ENCODE data around the gene PRR36. TPM values are rescaled to one million over a fixed set of nuclear protein-coding genes. Genes with fewer than 3 reads are reported as not detected.

Gene PRR36
- total and polyA plus RNA-seq, 10 of the 15 experiments (the other 5 are each of a cell fraction or from before 2014, with no cell fraction given) = 0.04 TPM; not detected in 9

DNA sequence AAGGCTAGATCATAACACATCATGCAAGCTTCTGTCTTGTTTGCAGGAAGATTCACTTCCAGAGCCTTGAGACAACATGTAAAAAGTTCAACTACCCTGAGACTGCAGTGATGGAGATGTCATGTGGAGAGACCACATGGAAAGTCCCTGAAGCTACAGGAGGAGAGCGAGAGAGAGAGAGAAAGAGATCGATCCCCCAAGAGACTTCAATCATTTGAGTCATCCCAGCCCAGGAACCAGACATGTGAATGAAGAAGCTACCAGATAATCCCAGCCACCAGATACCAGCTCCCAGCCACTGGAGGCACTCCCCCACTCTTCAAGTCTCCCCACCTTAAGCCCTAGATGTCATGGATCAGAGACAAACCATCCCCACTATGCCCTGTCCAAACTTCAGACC, 54.9 kb downstream of the PRR36 start (continued):
- TF ChIP-seq HDAC2 (IDR thresholded peaks at IDR 0.05) = no peak
- no peak for TF ChIP-seq NFYA (IDR thresholded peaks at IDR 0.05; ENCODE audit: borderline replicate concordance, low read depth, low read length)
- no peak for TF ChIP-seq REST (IDR thresholded peaks at IDR 0.05; ENCODE audit: low read depth, low read length)
- no peak for TF ChIP-seq NRF1 (conservative IDR thresholded peaks at IDR 0.05; ENCODE audit: low read depth, low read length)
- TF ChIP-seq, protein P1, sequence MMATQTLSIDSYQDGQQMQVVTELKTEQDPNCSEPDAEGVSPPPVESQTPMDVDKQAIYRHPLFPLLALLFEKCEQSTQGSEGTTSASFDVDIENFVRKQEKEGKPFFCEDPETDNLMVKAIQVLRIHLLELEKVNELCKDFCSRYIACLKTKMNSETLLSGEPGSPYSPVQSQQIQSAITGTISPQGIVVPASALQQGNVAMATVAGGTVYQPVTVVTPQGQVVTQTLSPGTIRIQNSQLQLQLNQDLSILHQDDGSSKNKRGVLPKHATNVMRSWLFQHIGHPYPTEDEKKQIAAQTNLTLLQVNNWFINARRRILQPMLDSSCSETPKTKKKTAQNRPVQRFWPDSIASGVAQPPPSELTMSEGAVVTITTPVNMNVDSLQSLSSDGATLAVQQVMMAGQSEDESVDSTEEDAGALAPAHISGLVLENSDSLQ (IDR thresholded peaks at IDR 0.05) = peak; percentile 35
- no peak for TF ChIP-seq CHD1 (IDR thresholded peaks at IDR 0.05; ENCODE audit: low read depth, low read length)
- TF ChIP-seq, protein P2, sequence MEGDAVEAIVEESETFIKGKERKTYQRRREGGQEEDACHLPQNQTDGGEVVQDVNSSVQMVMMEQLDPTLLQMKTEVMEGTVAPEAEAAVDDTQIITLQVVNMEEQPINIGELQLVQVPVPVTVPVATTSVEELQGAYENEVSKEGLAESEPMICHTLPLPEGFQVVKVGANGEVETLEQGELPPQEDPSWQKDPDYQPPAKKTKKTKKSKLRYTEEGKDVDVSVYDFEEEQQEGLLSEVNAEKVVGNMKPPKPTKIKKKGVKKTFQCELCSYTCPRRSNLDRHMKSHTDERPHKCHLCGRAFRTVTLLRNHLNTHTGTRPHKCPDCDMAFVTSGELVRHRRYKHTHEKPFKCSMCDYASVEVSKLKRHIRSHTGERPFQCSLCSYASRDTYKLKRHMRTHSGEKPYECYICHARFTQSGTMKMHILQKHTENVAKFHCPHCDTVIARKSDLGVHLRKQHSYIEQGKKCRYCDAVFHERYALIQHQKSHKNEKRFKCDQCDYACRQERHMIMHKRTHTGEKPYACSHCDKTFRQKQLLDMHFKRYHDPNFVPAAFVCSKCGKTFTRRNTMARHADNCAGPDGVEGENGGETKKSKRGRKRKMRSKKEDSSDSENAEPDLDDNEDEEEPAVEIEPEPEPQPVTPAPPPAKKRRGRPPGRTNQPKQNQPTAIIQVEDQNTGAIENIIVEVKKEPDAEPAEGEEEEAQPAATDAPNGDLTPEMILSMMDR (IDR thresholded peaks at IDR 0.05 in 2 of 3, conservative IDR thresholded peaks at IDR 0.05 in 1 of 3; ENCODE audit: control insufficient read depth in 2 of 3, extremely low read depth in 1 of 3, insufficient read depth in 1 of 3, low read depth in 3 of 3, low read length in 3 of 3) = no peak
- TF ChIP-seq, protein P3, sequence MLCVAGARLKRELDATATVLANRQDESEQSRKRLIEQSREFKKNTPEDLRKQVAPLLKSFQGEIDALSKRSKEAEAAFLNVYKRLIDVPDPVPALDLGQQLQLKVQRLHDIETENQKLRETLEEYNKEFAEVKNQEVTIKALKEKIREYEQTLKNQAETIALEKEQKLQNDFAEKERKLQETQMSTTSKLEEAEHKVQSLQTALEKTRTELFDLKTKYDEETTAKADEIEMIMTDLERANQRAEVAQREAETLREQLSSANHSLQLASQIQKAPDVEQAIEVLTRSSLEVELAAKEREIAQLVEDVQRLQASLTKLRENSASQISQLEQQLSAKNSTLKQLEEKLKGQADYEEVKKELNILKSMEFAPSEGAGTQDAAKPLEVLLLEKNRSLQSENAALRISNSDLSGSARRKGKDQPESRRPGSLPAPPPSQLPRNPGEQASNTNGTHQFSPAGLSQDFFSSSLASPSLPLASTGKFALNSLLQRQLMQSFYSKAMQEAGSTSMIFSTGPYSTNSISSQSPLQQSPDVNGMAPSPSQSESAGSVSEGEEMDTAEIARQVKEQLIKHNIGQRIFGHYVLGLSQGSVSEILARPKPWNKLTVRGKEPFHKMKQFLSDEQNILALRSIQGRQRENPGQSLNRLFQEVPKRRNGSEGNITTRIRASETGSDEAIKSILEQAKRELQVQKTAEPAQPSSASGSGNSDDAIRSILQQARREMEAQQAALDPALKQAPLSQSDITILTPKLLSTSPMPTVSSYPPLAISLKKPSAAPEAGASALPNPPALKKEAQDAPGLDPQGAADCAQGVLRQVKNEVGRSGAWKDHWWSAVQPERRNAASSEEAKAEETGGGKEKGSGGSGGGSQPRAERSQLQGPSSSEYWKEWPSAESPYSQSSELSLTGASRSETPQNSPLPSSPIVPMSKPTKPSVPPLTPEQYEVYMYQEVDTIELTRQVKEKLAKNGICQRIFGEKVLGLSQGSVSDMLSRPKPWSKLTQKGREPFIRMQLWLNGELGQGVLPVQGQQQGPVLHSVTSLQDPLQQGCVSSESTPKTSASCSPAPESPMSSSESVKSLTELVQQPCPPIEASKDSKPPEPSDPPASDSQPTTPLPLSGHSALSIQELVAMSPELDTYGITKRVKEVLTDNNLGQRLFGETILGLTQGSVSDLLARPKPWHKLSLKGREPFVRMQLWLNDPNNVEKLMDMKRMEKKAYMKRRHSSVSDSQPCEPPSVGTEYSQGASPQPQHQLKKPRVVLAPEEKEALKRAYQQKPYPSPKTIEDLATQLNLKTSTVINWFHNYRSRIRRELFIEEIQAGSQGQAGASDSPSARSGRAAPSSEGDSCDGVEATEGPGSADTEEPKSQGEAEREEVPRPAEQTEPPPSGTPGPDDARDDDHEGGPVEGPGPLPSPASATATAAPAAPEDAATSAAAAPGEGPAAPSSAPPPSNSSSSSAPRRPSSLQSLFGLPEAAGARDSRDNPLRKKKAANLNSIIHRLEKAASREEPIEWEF (IDR thresholded peaks at IDR 0.05; ENCODE audit: insufficient replicate concordance, low read depth, low read length) = peak; percentile 83
- peak; percentile 68; the same call in 1 of the 2 replicates for TF ChIP-seq FOXM1 (IDR thresholded peaks at IDR 0.05; ENCODE audit: low read depth, low read length)
- no peak for TF ChIP-seq GATAD2B (conservative IDR thresholded peaks at IDR 0.05; ENCODE audit: low read depth)
- no peak for TF ChIP-seq HDGF (IDR thresholded peaks at IDR 0.05)
- TF ChIP-seq YBX1 (IDR thresholded peaks at IDR 0.05) = no peak
- peak; percentile 53; the same call in 1 of the 2 replicates for TF ChIP-seq IKZF1 (conservative IDR thresholded peaks at IDR 0.05)
- no peak for TF ChIP-seq TAF1 (IDR thresholded peaks at IDR 0.05; ENCODE audit: borderline replicate concordance, low read depth, low read length)
- TF ChIP-seq, protein P4, sequence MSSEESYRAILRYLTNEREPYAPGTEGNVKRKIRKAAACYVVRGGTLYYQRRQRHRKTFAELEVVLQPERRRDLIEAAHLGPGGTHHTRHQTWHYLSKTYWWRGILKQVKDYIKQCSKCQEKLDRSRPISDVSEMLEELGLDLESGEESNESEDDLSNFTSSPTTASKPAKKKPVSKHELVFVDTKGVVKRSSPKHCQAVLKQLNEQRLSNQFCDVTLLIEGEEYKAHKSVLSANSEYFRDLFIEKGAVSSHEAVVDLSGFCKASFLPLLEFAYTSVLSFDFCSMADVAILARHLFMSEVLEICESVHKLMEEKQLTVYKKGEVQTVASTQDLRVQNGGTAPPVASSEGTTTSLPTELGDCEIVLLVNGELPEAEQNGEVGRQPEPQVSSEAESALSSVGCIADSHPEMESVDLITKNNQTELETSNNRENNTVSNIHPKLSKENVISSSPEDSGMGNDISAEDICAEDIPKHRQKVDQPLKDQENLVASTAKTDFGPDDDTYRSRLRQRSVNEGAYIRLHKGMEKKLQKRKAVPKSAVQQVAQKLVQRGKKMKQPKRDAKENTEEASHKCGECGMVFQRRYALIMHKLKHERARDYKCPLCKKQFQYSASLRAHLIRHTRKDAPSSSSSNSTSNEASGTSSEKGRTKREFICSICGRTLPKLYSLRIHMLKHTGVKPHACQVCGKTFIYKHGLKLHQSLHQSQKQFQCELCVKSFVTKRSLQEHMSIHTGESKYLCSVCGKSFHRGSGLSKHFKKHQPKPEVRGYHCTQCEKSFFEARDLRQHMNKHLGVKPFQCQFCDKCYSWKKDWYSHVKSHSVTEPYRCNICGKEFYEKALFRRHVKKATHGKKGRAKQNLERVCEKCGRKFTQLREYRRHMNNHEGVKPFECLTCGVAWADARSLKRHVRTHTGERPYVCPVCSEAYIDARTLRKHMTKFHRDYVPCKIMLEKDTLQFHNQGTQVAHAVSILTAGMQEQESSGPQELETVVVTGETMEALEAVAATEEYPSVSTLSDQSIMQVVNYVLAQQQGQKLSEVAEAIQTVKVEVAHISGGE (CRISPR knock-in tag; IDR thresholded peaks at IDR 0.05) = no peak
